ENCODE measurements around the gene ERICH6B.

Gene ERICH6B

DNA sequence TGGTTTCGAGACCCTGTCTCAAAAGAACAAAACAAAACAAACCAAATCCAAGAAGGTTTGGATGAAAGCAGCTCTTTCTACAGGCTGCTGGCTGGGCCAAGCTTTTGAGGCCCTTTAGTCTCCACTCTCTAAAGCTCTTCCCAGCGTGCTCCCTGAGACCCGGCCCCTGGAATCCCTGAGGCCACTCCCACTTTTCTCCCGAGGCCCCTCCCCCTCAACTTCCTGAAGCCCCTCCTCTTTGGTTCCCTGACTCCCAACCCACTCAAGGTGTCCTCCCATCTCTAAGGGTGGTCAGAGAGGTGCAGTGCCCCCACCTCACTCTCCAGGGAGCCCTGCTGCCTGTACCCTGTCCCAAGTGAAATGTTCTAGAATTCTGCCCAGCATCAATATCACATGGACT lies 10.6 kb downstream of the ERICH6B start:
- peaks cover 3% of the 10 kb centered on the region for H3K27me3 ChIP-seq (replicated peaks; ENCODE audit: control insufficient read depth, insufficient read depth, low read length)
- H3K4me3 ChIP-seq (replicated peaks; ENCODE audit: low read depth, low read length): no peak overlapping the region
- no peak for TF ChIP-seq CTCF (IDR thresholded peaks at IDR 0.05; ENCODE audit: insufficient read depth, low read length, poor library complexity, severe bottlenecking)
- no peak for DNase-seq (ENCODE audit: extremely low read depth, insufficient read length)
- H3K36me3 ChIP-seq (ENCODE audit: control insufficient read depth, insufficient read depth, low read length): no peaks in the 10 kb centered on the region

DNA sequence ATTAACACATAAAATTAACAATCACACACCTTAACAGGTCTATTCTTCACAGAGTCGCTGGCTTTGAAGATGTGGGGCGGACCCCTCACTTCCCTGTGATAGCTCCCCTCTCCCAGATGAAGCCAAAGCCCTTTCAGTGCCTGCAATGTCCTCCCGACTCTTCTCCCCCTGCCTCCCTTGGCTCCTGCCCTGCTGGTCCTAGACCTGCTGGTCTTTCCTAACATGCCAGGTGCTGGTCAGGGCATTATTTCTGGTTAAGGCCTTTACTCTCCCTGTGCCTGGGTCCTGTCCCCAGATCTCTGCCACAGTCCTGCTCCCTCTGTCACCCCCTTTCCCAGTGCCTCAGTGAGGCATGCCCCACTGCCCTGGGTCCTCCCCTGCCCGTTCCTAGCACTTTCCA lies 12.2 kb downstream of the ERICH6B start:
- Histone ChIP-seq H3K36me3 (ENCODE audit: control insufficient read depth, insufficient read depth, low read length) (no peaks in the 10 kb centered on the region), H3K27me3 (replicated peaks; ENCODE audit: control insufficient read depth, insufficient read depth, low read length) (peaks cover 2% of the 10 kb centered on the region), H3K4me3 (replicated peaks; ENCODE audit: low read depth, low read length) (no peak overlapping the region)
- no peak for DNase-seq (ENCODE audit: extremely low read depth, insufficient read length)
- TF ChIP-seq CTCF (IDR thresholded peaks at IDR 0.05; ENCODE audit: insufficient read depth, low read length, poor library complexity, severe bottlenecking): no peak

GRCh38 chr13:45602183-45603170 lies 13.1 kb downstream of the ERICH6B start:
- Histone ChIP-seq H3K36me3 (ENCODE audit: control insufficient read depth, insufficient read depth, low read length) (no peaks in the 10 kb centered on the region), H3K27me3 (replicated peaks; ENCODE audit: control insufficient read depth, insufficient read depth, low read length) (peaks cover 2% of the 10 kb centered on the region), H3K4me3 (replicated peaks; ENCODE audit: low read depth, low read length) (no peak overlapping the region)
- DNase-seq (ENCODE audit: extremely low read depth, insufficient read length): no peak
- TF ChIP-seq CTCF (IDR thresholded peaks at IDR 0.05; ENCODE audit: insufficient read depth, low read length, poor library complexity, severe bottlenecking): no peak

DNA sequence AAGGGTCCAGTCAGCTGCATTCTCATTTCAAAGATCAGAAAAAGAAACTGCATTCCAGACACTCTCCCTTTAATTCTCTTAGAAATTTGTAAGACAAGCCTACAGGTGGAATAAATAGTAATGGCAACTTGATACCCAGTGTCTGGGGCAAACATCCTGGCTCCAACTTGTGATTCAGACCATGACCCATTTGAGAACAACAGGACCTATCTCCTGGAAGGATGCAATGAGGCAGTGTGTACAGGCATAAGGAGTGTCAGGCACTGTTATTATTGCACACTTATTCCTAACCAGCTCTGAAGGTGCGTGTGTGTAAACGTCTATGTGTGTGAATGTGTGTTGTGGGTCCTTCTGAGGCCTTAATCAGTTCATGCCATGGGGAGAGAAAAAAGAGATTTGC lies 13.9 kb downstream of the ERICH6B start:
- no peak for DNase-seq (ENCODE audit: extremely low read depth, insufficient read length)
- Histone ChIP-seq H3K27me3 (replicated peaks; ENCODE audit: control insufficient read depth, insufficient read depth, low read length) (peaks cover 2% of the 10 kb centered on the region), H3K4me3 (replicated peaks; ENCODE audit: low read depth, low read length) (no peak overlapping the region), H3K36me3 (ENCODE audit: control insufficient read depth, insufficient read depth, low read length) (no peaks in the 10 kb centered on the region)
- no peak for TF ChIP-seq CTCF (IDR thresholded peaks at IDR 0.05; ENCODE audit: insufficient read depth, low read length, poor library complexity, severe bottlenecking)

DNA sequence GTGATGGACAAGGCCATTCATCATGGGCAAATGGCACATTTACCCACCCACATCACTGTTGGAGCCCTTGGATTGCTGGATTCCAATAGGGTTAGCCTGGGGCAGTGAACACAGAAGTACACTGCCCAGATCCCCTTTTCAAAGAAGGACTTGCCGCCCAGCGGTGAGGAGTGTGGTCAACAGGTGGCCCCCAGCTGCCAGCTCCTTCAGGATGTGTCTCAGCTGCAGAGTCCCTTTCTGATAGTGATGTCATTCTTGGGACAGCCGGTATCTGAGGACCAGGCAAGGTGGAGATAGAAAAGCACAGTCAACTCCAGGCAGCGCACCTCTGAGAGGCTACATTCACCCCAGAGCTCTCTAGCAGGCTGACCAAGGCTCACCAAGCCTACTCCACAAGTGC lies 16.9 kb downstream of the ERICH6B start:
- DNase-seq (ENCODE audit: extremely low read depth, insufficient read length): no peak
- no peak overlapping the region for H3K4me3 ChIP-seq (replicated peaks; ENCODE audit: low read depth, low read length)
- TF ChIP-seq CTCF (IDR thresholded peaks at IDR 0.05; ENCODE audit: insufficient read depth, low read length, poor library complexity, severe bottlenecking): no peak
- peaks cover 1% of the 10 kb centered on the region; the same call in 1 of the 2 replicates for H3K27me3 ChIP-seq (replicated peaks; ENCODE audit: control insufficient read depth, insufficient read depth, low read length)
- no peaks in the 10 kb centered on the region for H3K36me3 ChIP-seq (ENCODE audit: control insufficient read depth, insufficient read depth, low read length)

All from GM06990 (cell line).